ENCODE measurements around the gene SPCS3. TPM values are rescaled to one million over a fixed set of nuclear protein-coding genes. Genes with fewer than 3 reads are reported as not detected.

Gene SPCS3
- total RNA-seq, 3 donors from 2014 or later, result 53.1 to 80.2 (median 75.1) TPM

DNA sequence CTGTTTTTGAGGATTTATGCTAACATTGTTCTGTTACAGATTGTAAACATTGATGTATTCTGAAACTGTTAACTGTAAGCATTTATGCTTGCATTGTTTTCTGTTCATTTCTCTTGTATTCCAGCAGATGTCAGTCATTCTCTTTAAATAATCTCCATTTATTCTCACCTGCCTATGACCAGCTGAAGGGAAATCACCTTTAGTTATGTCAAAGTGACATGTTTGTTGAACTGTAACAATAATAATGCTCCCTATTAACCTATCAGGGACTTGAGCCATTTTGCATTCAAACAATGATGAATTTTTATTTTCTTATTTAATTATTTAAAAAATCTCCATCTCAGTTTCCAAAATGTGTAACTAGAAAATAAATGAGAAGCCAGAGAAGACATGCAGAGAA, 58.0 kb downstream of the SPCS3 start:
- Histone ChIP-seq H3K36me3 (no peaks in the 10 kb centered on the region), H3K9me3 (no peaks in the 10 kb centered on the region), H3K27ac (no peak overlapping the region), H3K27me3 (no peaks in the 10 kb centered on the region), H3K4me1 (no peaks in the 10 kb centered on the region), H3K4me3 (no peak overlapping the region)
- no peak for DNase-seq (ENCODE audit: low spot score in 2 of 2)
- TF ChIP-seq, protein P1, sequence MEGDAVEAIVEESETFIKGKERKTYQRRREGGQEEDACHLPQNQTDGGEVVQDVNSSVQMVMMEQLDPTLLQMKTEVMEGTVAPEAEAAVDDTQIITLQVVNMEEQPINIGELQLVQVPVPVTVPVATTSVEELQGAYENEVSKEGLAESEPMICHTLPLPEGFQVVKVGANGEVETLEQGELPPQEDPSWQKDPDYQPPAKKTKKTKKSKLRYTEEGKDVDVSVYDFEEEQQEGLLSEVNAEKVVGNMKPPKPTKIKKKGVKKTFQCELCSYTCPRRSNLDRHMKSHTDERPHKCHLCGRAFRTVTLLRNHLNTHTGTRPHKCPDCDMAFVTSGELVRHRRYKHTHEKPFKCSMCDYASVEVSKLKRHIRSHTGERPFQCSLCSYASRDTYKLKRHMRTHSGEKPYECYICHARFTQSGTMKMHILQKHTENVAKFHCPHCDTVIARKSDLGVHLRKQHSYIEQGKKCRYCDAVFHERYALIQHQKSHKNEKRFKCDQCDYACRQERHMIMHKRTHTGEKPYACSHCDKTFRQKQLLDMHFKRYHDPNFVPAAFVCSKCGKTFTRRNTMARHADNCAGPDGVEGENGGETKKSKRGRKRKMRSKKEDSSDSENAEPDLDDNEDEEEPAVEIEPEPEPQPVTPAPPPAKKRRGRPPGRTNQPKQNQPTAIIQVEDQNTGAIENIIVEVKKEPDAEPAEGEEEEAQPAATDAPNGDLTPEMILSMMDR (IDR thresholded peaks at IDR 0.05), result peak in 1 of 3 donors; percentile 44
- no peak for TF ChIP-seq POLR2A (IDR thresholded peaks at IDR 0.05)
- intact Hi-C loops (cut with DNase I; ENCODE audit: low total_unique reads), result loop anchor here (10.0 kb wide), 1 partner anchor 667 kb away; no protein-coding TSS in a partner anchor

GRCh38 chr4:176380352-176381157, 60.8 kb downstream of the SPCS3 start:
- Histone ChIP-seq H3K27ac (no peak overlapping the region), H3K4me3 (peak overlapping the region in 2 of 3 donors; percentile 10 to 19), H3K4me1 (no peaks in the 10 kb centered on the region), H3K27me3 (no peaks in the 10 kb centered on the region), H3K9me3 (no peaks in the 10 kb centered on the region), H3K36me3 (no peaks in the 10 kb centered on the region)
- no peak for DNase-seq (ENCODE audit: low spot score in 2 of 2)
- intact Hi-C loops (cut with DNase I; ENCODE audit: low total_unique reads), result no loop called here
- no peak for TF ChIP-seq POLR2A (IDR thresholded peaks at IDR 0.05)
- TF ChIP-seq POLR2AphosphoS5 (IDR thresholded peaks at IDR 0.05), result no peak
- TF ChIP-seq, protein P1 (IDR thresholded peaks at IDR 0.05), result no peak

Other genes starting within 250 kb of the SPCS3 start
- gene SPATA4, start 124.4 kb upstream of the SPCS3 start, total RNA-seq, result 1 to 10 TPM in 1 of 3 donors, under 1 TPM in 1, not detected in 1; 0.66 to 1.3 TPM
- gene ASB5, start 50.7 kb upstream of the SPCS3 start, total RNA-seq, result not detected